GM18873 (cell line): ENCODE results near the gene ATP10A.
"Not testable (repeated sequence)": the region's sequence is repeated elsewhere in the genome, so short reads cannot be mapped to it uniquely, and the experiment has no call there.

ENCODE experiments used
- ATAC-seq: cut with Tn5 transposase; IDR thresholded peaks from one replicate; pipeline ENCODE4 v1.9.1; 2021; ENCODE audit warnings: mild to moderate bottlenecking, moderate library complexity, moderate number of reproducible peaks; ENCODE audit not compliant: unreplicated experiment, low FRiP score

The ATP10A gene

GRCh38 chr15:25883463-25884259 lies 20.5 kb upstream of the ATP10A start:
- no peak for ATAC-seq

- no peak for ATAC-seq
Measured at GRCh38 chr15:25882466-25882865, 19.3 kb upstream of the ATP10A start.

GRCh38 chr15:25880877-25881276 lies 17.8 kb upstream of the ATP10A start:
- ATAC-seq: not testable (repeated sequence)

- no peak for ATAC-seq
Measured at GRCh38 chr15:25880411-25880810, 17.3 kb upstream of the ATP10A start.

GRCh38 chr15:25879438-25879837 lies 16.3 kb upstream of the ATP10A start:
- ATAC-seq: no peak

GRCh38 chr15:25877681-25878080 lies 14.6 kb upstream of the ATP10A start:
- no peak for ATAC-seq

- ATAC-seq: no peak
Measured at GRCh38 chr15:25876231-25877140, 13.4 kb upstream of the ATP10A start.

GRCh38 chr15:25875566-25875965 lies 12.4 kb upstream of the ATP10A start:
- no peak for ATAC-seq

- no peak for ATAC-seq
Measured at GRCh38 chr15:25874379-25874778, 11.3 kb upstream of the ATP10A start.

GRCh38 chr15:25871403-25871802 lies 8.3 kb upstream of the ATP10A start:
- ATAC-seq: no peak

GRCh38 chr15:25870938-25871337 lies 7.8 kb upstream of the ATP10A start:
- ATAC-seq: no peak

- no peak for ATAC-seq
Measured at GRCh38 chr15:25869701-25870100, 6.6 kb upstream of the ATP10A start.

- ATAC-seq: no peak
Measured at GRCh38 chr15:25866874-25867273, 3.7 kb upstream of the ATP10A start.

- ATAC-seq: no peak
Measured at GRCh38 chr15:25866251-25866650, 3.1 kb upstream of the ATP10A start.

GRCh38 chr15:25864966-25865365 lies 1.8 kb upstream of the ATP10A start:
- no peak for ATAC-seq

- ATAC-seq: no peak
Measured at GRCh38 chr15:25863968-25864580, 947 bp upstream of the ATP10A start.

GRCh38 chr15:25862472-25863110 lies 536 bp downstream of the ATP10A start:
- no peak for ATAC-seq

GRCh38 chr15:25862071-25862471 lies 1.1 kb downstream of the ATP10A start:
- no peak for ATAC-seq

- no peak for ATAC-seq
Measured at GRCh38 chr15:25860885-25861866, 2.0 kb downstream of the ATP10A start.
